ENCODE data around the gene VPS33A. TPM values are rescaled to one million over a fixed set of nuclear protein-coding genes. Genes with fewer than 3 reads are reported as not detected.

The VPS33A gene
- total RNA-seq (10 to 100 TPM; 19.1 to 31.5 (median 23.2) TPM), polyA plus RNA-seq (10 to 100 TPM in 2 of 3 donors, 1 to 10 TPM in 1; 9.7 to 12.3 (median 10.5) TPM)
- long read RNA-seq, donor 1, partial matches to known transcripts: 0 of 1 reads
- long read RNA-seq, donor 1, other reads (novel, unspliced or antisense): 0 of 1 reads
- long read RNA-seq, donor 2, full-length matches to known transcripts: 7 of 7 reads
- long read RNA-seq, donor 2, partial matches to known transcripts: 0 of 7 reads
- long read RNA-seq, donor 2, other reads (novel, unspliced or antisense): 0 of 7 reads

DNA sequence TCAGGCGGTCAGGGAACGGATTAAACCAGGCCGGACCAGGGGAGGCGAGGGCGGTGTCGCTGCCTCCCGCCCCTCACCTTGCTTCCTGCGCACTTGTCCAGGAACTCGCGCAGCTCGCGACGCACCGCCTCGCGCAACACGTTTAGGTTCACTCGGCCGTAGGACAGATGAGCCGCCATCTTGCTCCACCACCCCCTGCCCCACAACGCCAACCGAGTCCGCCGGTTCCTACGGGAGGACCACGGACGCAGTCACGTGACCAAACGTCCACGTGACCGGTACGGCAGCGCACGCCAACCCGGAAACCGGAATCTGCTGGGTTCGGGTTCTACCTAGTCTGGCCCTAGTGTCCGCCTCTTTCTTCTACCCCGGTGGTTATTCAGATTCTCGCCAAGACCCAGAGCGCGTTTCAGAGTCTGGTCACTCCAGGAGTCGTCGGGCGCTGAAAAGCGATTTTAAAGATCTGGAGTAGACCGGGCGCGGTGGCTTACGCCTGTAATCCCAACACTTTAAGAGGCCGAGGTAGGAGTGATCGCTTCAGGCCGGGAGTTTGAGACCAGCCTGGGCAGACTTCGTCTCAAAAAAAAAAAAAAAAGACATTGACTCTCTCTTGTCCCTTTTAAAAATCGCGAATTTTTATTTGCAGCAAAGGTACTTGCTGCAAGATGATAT, at the start of gene VPS33A:
Gene VPS33A (minus strand): TSS at position 265 of the 672 bp plus-strand sequence. CDS start 86 bp downstream, at position 179.
- no peaks in the 10 kb centered on the region for H3K9me3 ChIP-seq
- peak within 1 kb of the TSS; percentile 69 to 99 (median 94) for H3K4me3 ChIP-seq
- H3K4me1 ChIP-seq: peaks cover 11 to 39% (median 30%) of the 10 kb centered on the region in 6 donors
- no peaks in the 10 kb centered on the region for H3K27me3 ChIP-seq (replicated peaks in 1 of 7)
- intact Hi-C loops (cut with DNase I; ENCODE audit: low total_unique reads): no loop called here
- DNase-seq: peak; percentile 98
- TF ChIP-seq POLR2AphosphoS5 (IDR thresholded peaks at IDR 0.05) (peak; percentile 97), POLR2A (IDR thresholded peaks at IDR 0.05) (peak in 1 of 3 donors; percentile 35)
- TF ChIP-seq, protein P1, sequence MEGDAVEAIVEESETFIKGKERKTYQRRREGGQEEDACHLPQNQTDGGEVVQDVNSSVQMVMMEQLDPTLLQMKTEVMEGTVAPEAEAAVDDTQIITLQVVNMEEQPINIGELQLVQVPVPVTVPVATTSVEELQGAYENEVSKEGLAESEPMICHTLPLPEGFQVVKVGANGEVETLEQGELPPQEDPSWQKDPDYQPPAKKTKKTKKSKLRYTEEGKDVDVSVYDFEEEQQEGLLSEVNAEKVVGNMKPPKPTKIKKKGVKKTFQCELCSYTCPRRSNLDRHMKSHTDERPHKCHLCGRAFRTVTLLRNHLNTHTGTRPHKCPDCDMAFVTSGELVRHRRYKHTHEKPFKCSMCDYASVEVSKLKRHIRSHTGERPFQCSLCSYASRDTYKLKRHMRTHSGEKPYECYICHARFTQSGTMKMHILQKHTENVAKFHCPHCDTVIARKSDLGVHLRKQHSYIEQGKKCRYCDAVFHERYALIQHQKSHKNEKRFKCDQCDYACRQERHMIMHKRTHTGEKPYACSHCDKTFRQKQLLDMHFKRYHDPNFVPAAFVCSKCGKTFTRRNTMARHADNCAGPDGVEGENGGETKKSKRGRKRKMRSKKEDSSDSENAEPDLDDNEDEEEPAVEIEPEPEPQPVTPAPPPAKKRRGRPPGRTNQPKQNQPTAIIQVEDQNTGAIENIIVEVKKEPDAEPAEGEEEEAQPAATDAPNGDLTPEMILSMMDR (IDR thresholded peaks at IDR 0.05 in 8 of 11, conservative IDR thresholded peaks at IDR 0.05 in 3 of 11): peak in 1 of 11 experiments; percentile 10
- WGBS, 5 donors: 0% methylated on average over 49 to 56 of the region's 56 CpGs
- peak within 1 kb of the TSS; percentile 86 to 97 (median 96) for H3K27ac ChIP-seq
- peaks cover 0 to 50% (median 23%) of the 10 kb centered on the region in 6 donors for H3K36me3 ChIP-seq

DNA sequence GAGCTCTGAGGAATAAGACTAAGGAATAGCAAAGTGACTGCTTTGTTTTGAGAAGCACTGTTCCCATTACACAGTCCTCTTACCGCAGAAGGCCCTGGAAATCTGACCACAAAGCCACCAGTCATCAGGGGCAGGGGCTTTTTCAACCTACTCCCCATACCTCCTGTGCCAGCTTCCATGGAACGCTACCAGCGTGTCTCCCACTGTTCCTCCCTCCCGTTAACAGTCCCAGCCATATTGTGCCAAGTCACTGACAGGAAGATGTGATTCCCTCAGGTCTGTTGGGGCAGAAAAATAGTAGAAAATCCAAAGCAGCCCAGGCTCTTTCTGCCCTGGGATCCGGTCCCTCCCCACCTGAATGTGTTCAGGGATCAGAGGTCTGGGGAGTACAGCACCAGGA, 46.6 kb upstream of the VPS33A start:
- 90 to 98% (median 92%) methylated on average over 5 of the region's 5 CpGs for WGBS, 5 donors

DNA sequence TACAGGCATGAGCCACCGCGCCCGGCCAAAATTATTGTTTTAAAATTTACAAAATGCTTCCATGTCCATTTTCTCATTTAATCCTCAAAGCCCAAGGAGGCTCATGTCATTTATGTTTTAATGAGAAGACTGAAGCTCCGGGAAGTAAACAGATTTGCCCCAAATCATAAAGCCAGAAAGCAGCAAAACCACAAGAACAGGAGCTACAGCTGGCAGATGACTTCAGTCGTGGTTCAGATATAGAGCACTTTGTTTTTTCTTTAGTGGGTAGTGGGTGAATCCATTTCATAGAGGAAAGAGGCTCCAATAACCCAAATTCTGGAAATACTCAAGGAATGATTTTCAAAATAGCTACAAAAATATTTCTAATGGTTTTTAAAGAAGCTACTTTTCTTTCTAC, 45.4 kb upstream of the VPS33A start:
- 75 to 84% (median 81%) methylated on average over 5 of the region's 5 CpGs for WGBS, 5 donors
- Histone ChIP-seq H3K4me1 (peaks cover 0 to 3% (median 0%) of the 10 kb centered on the region in 6 donors), H3K4me3 (no peak overlapping the region), H3K27ac (no peak overlapping the region), H3K27me3 (replicated peaks in 1 of 7) (no peaks in the 10 kb centered on the region), H3K36me3 (peaks cover 3 to 100% (median 34%) of the 10 kb centered on the region in 6 donors), H3K9me3 (no peaks in the 10 kb centered on the region)
- intact Hi-C loops (cut with DNase I; ENCODE audit: low total_unique reads): no loop called here
- DNase-seq: no peak
- TF ChIP-seq POLR2AphosphoS5 (IDR thresholded peaks at IDR 0.05) (no peak), POLR2A (IDR thresholded peaks at IDR 0.05) (no peak)
- TF ChIP-seq, protein P1 (IDR thresholded peaks at IDR 0.05 in 8 of 11, conservative IDR thresholded peaks at IDR 0.05 in 3 of 11): no peak

More for the DNA sequence above, 46.6 kb upstream of the VPS33A start:
- intact Hi-C loops (cut with DNase I; ENCODE audit: low total_unique reads): no loop called here
- TF ChIP-seq, protein P1 (IDR thresholded peaks at IDR 0.05 in 8 of 11, conservative IDR thresholded peaks at IDR 0.05 in 3 of 11): no peak
- TF ChIP-seq POLR2AphosphoS5 (IDR thresholded peaks at IDR 0.05): no peak
- no peak for TF ChIP-seq POLR2A (IDR thresholded peaks at IDR 0.05)
- H3K27ac ChIP-seq: no peak overlapping the region
- H3K4me1 ChIP-seq: peaks cover 0 to 3% (median 0%) of the 10 kb centered on the region in 6 donors
- no peak overlapping the region for H3K4me3 ChIP-seq
- H3K9me3 ChIP-seq: no peaks in the 10 kb centered on the region
- no peaks in the 10 kb centered on the region for H3K27me3 ChIP-seq (replicated peaks in 1 of 7)
- peaks cover 3 to 100% (median 44%) of the 10 kb centered on the region in 6 donors for H3K36me3 ChIP-seq
- DNase-seq: no peak
